Fibroblast of mammary gland (primary cell): ENCODE measurements around the gene SPATA25.

Source experiments
- DNase-seq: peaks from one replicate; pipeline ENCODE4 v3.0.0-alpha.2; 2010; ENCODE audit warnings: low read depth
- H3K4me3 ChIP-seq: 2 replicates; pipeline ENCODE4 v1.5.1; 2011; ENCODE audit warnings: low read depth, mild to moderate bottlenecking, low read length, moderate library complexity; ENCODE audit not compliant: control insufficient read depth
- TF ChIP-seq, protein P1 (sequence below): conservative IDR thresholded peaks from 2 replicates; pipeline ENCODE4 v1.5.1; 2011; ENCODE audit warnings: low read depth, low read length, inconsistent platforms; ENCODE audit not compliant: control insufficient read depth, insufficient read depth

Gene SPATA25

GRCh38 chr20:45843506-45843905 lies 43.9 kb downstream of the SPATA25 start:
- DNase-seq, result no peak
- TF ChIP-seq, protein P1, sequence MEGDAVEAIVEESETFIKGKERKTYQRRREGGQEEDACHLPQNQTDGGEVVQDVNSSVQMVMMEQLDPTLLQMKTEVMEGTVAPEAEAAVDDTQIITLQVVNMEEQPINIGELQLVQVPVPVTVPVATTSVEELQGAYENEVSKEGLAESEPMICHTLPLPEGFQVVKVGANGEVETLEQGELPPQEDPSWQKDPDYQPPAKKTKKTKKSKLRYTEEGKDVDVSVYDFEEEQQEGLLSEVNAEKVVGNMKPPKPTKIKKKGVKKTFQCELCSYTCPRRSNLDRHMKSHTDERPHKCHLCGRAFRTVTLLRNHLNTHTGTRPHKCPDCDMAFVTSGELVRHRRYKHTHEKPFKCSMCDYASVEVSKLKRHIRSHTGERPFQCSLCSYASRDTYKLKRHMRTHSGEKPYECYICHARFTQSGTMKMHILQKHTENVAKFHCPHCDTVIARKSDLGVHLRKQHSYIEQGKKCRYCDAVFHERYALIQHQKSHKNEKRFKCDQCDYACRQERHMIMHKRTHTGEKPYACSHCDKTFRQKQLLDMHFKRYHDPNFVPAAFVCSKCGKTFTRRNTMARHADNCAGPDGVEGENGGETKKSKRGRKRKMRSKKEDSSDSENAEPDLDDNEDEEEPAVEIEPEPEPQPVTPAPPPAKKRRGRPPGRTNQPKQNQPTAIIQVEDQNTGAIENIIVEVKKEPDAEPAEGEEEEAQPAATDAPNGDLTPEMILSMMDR, result no peak
- H3K4me3 ChIP-seq, result no peak overlapping the region

GRCh38 chr20:45842169-45842812 lies 45.1 kb downstream of the SPATA25 start:
- TF ChIP-seq, protein P1, result no peak
- no peak overlapping the region for H3K4me3 ChIP-seq
- peak; percentile 80 for DNase-seq

- TF ChIP-seq, protein P1, result no peak
- no peak overlapping the region for H3K4me3 ChIP-seq
- DNase-seq, result no peak
These were observed 45.9 kb downstream of the SPATA25 start for GRCh38 chr20:45841407-45842129.

DNA sequence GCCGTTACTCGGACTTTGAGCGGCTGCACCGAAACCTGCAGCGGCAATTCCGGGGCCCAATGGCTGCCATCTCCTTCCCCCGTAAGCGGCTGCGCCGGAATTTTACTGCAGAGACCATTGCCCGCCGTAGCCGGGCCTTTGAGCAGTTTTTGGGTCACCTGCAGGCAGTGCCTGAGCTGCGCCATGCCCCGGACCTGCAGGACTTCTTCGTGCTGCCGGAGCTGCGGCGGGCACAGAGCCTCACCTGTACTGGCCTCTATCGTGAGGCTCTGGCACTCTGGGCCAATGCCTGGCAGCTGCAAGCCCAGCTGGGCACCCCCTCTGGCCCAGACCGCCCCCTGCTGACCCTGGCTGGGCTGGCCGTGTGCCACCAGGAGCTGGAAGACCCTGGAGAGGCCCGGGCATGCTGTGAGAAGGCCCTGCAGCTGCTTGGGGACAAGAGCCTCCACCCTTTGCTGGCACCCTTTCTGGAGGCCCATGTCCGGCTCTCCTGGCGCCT lies 46.7 kb downstream of the SPATA25 start:
- DNase-seq, result no peak
- TF ChIP-seq, protein P1, result no peak
- H3K4me3 ChIP-seq, result no peak overlapping the region

GRCh38 chr20:45836841-45837240 lies 50.6 kb downstream of the SPATA25 start:
- TF ChIP-seq, protein P1, result no peak
- no peak for DNase-seq
- peak overlapping the region; percentile 26 for H3K4me3 ChIP-seq
